Astrocyte of the spinal cord (primary cell): ENCODE measurements around the gene ZSCAN2.
"Not testable (repeated sequence)": the region's sequence is repeated elsewhere in the genome, so short reads cannot be mapped to it uniquely, and the experiment has no call there.

ENCODE experiments used
- DNase-seq: peaks from one replicate; pipeline ENCODE4 v3.0.0; 2011; ENCODE audit warnings: low read depth, low spot score
- H3K4me3 ChIP-seq: 2 replicates; pipeline ENCODE4 v1.5.1; 2011; ENCODE audit warnings: low read depth, mild to moderate bottlenecking, low read length, moderate library complexity
- CTCF ChIP-seq: IDR thresholded peaks from 2 replicates; pipeline ENCODE4 v1.5.1; 2012; ENCODE audit warnings: low read depth, mild to moderate bottlenecking, low read length, inconsistent platforms
- in situ Hi-C: cut with HindIII; loops from 2 replicates; pipeline ENCODE4 v1.10.0; 2017; ENCODE audit warnings: low sequenced_read_pairs

The ZSCAN2 gene

DNA sequence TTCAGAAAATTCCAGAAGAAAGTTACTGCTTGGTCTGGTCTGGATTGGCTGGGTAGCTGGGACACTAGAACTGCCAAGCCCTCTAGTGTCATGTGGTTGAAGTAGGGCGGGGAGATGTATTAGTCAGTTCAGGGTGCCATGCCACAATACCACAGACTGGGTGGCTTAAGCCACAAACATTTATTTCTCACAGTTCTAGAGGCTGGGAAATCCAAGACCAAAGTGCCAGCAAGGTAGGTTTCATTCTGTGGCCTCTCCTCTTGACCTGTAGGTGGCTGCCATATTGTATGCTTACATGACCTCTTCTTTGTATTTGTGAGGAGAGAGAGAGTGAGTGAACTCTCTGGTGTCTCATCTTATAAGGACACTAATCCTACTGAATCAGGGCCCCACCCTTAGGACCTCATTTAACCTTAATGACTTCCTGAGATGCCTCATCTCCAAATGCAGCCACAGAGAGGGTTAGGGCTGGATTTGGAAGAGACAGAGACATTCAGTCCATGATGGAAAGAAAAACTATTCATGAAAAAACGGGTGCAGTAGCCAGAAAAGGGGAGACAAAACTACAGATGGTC is 18.1 kb upstream of the ZSCAN2 start:
- TF ChIP-seq CTCF, result no peak
- in situ Hi-C loops, result no loop called here
- DNase-seq, result no peak
- H3K4me3 ChIP-seq, result no peak overlapping the region

- DNase-seq, in situ Hi-C loops, H3K4me3 ChIP-seq: not testable (repeated sequence)
Observed at GRCh38 chr15:84583921-84584320, 16.9 kb upstream of the ZSCAN2 start.

- in situ Hi-C loops, result no loop called here
- DNase-seq, result no peak
- no peak overlapping the region for H3K4me3 ChIP-seq
- no peak for TF ChIP-seq CTCF
Observed at GRCh38 chr15:84586696-84587095, 14.1 kb upstream of the ZSCAN2 start.

GRCh38 chr15:84588053-84588874 is 12.5 kb upstream of the ZSCAN2 start:
- in situ Hi-C loops, result no loop called here
- DNase-seq, result peak; percentile 58
- H3K4me3 ChIP-seq, result peak overlapping the region; percentile 13
- peak; percentile 73 for TF ChIP-seq CTCF

DNA sequence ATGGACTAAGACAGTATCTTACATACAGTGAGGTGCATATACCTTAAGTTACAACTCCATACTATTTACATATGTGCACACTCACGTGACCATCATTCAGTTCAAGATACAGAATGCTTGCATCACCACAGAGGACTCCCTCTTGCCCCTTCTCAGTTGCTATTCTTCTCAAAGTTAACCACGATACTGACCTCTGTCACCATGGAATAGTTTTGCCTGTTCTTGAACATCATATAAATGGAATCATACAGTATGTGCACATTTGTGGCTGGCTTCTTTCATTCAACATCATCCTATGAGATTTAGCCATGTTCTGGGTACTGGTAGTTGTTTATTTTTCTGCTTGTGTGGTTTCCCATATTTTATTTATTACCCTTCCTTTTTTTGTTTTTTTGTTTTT is 10.4 kb upstream of the ZSCAN2 start:
- H3K4me3 ChIP-seq, result no peak overlapping the region
- in situ Hi-C loops, result no loop called here
- DNase-seq, result no peak
- no peak for TF ChIP-seq CTCF

DNA sequence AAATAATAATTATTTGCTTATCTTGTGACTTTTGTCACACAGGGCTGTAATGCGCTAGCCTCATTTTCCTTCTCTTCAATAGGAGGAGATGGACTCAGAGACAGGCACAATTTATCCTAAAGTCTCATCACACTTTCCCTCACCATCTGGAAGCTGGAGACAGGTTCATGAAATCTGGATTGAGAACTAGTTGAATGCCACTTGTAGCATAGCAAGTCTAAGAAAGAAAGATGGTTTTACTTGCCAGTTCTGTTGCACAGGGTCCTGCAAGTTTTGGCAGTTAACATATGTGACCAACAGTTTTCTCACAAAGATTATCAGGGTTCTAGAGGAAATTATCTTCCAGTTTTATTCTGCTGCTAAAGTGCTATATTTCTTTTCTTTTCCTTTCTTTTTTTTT is 9.0 kb upstream of the ZSCAN2 start:
- in situ Hi-C loops, result no loop called here

More for the DNA sequence above, 9.0 kb upstream of the ZSCAN2 start:
- no peak for DNase-seq
- H3K4me3 ChIP-seq, result no peak overlapping the region
- no peak for TF ChIP-seq CTCF
